Stimulated activated naive B cell treated with anti-CD40 and anti-IgM and Interleukin-4, amounts not matched to agents 10 μg/mL and 1 μg/mL and 100 μg/mL, for 72 hours (primary cell): ENCODE data around the gene TNPO1.

ENCODE experiments used
- ATAC-seq, 2 donors: fragments of 150-1000 bp; cut with Tn5 transposase; replicated peaks; 2 replicates each; pipeline ENCODE4 v1.10.0; 2021; ENCODE audit warnings: moderate library complexity in 1 of 2
- DNase-seq: peaks from one replicate; pipeline ENCODE4 v3.0.0; 2021
- H3K27ac Mint-ChIP-seq: one replicate; pipeline ENCODE4 v1.8.0; 2022; ENCODE audit warnings: mild to moderate bottlenecking, mixed read lengths
- H3K27me3 Mint-ChIP-seq, 2 donors: one replicate each; pipeline ENCODE4 v1.8.0; 2022; ENCODE audit warnings: mixed read lengths in 2 of 2
- H3K36me3 Mint-ChIP-seq, 2 donors: one replicate each; pipeline ENCODE4 v1.8.0; 2022; ENCODE audit warnings: mixed read lengths in 2 of 2, mild to moderate bottlenecking in 1 of 2
- H3K4me1 Mint-ChIP-seq, 2 donors: one replicate each; pipeline ENCODE4 v1.8.0; 2022; ENCODE audit warnings: mixed read lengths in 2 of 2, mild to moderate bottlenecking in 1 of 2
- H3K4me3 Mint-ChIP-seq, 2 donors: one replicate each; pipeline ENCODE4 v1.8.0; 2022; ENCODE audit warnings: mild to moderate bottlenecking in 2 of 2, mixed read lengths in 2 of 2, moderate library complexity in 1 of 2
- H3K9me3 Mint-ChIP-seq, 2 donors: one replicate each; pipeline ENCODE4 v1.8.0; 2022; ENCODE audit warnings: mixed read lengths in 2 of 2, mild to moderate bottlenecking in 1 of 2

The TNPO1 gene

GRCh38 chr5:72940082-72940481 is 123.6 kb downstream of the TNPO1 start:
- H3K4me1 Mint-ChIP-seq, result no peaks in the 10 kb centered on the region
- no peak overlapping the region for H3K27ac Mint-ChIP-seq
- no peak overlapping the region for H3K4me3 Mint-ChIP-seq
- no peaks in the 10 kb centered on the region for H3K9me3 Mint-ChIP-seq
- DNase-seq, result no peak
- no peaks in the 10 kb centered on the region for H3K36me3 Mint-ChIP-seq
- ATAC-seq, result no peak
- H3K27me3 Mint-ChIP-seq, result peaks cover 14 to 42% of the 10 kb centered on the region in 2 donors

- H3K27me3 Mint-ChIP-seq, result peaks cover 22 to 37% of the 10 kb centered on the region in 2 donors
- no peak overlapping the region for H3K4me3 Mint-ChIP-seq
- no peaks in the 10 kb centered on the region for H3K4me1 Mint-ChIP-seq
- H3K9me3 Mint-ChIP-seq, result no peaks in the 10 kb centered on the region
- ATAC-seq (no peak), DNase-seq (no peak)
- H3K36me3 Mint-ChIP-seq, result no peaks in the 10 kb centered on the region
- H3K27ac Mint-ChIP-seq, result no peak overlapping the region
These were observed 126.8 kb downstream of the TNPO1 start for GRCh38 chr5:72943307-72943706.

- no peak for DNase-seq
- Mint-ChIP-seq H3K27me3 (peaks cover 24 to 28% of the 10 kb centered on the region in 2 donors), H3K36me3 (no peaks in the 10 kb centered on the region)
These were observed 131.0 kb downstream of the TNPO1 start for GRCh38 chr5:72947498-72947897.

GRCh38 chr5:72949481-72949880 is 133.0 kb downstream of the TNPO1 start:
- H3K27ac Mint-ChIP-seq, result no peak overlapping the region

More at GRCh38 chr5:72947498-72947897, 131.0 kb downstream of the TNPO1 start:
- no peaks in the 10 kb centered on the region for H3K9me3 Mint-ChIP-seq
- no peak for ATAC-seq
- H3K4me3 Mint-ChIP-seq, result no peak overlapping the region
- H3K4me1 Mint-ChIP-seq, result no peaks in the 10 kb centered on the region
- no peak overlapping the region for H3K27ac Mint-ChIP-seq

GRCh38 chr5:72951671-72952468 is 135.4 kb downstream of the TNPO1 start:
- no peak overlapping the region for H3K4me3 Mint-ChIP-seq
- no peak overlapping the region for H3K27ac Mint-ChIP-seq
- ATAC-seq (no peak), DNase-seq (no peak)
- peaks cover 27 to 35% of the 10 kb centered on the region in 2 donors for H3K27me3 Mint-ChIP-seq
- H3K36me3 Mint-ChIP-seq, result peaks cover 0 to 3% of the 10 kb centered on the region in 2 donors
- H3K4me1 Mint-ChIP-seq, result peaks cover 8 to 18% of the 10 kb centered on the region in 2 donors
- no peaks in the 10 kb centered on the region for H3K9me3 Mint-ChIP-seq

More at GRCh38 chr5:72949481-72949880, 133.0 kb downstream of the TNPO1 start:
- H3K4me1 Mint-ChIP-seq, result peaks cover 2 to 4% of the 10 kb centered on the region in 2 donors
- ATAC-seq (no peak), DNase-seq (no peak)
- no peaks in the 10 kb centered on the region for H3K9me3 Mint-ChIP-seq
- peaks cover 28 to 35% of the 10 kb centered on the region in 2 donors for H3K27me3 Mint-ChIP-seq
- no peaks in the 10 kb centered on the region for H3K36me3 Mint-ChIP-seq
- H3K4me3 Mint-ChIP-seq, result no peak overlapping the region

- peaks cover 0 to 3% of the 10 kb centered on the region in 2 donors for H3K36me3 Mint-ChIP-seq
- DNase-seq (no peak), ATAC-seq (no peak)
- no peak overlapping the region for H3K27ac Mint-ChIP-seq
- H3K4me3 Mint-ChIP-seq, result peak overlapping the region in 1 of 2 donors; percentile 22
- no peaks in the 10 kb centered on the region for H3K9me3 Mint-ChIP-seq
- H3K27me3 Mint-ChIP-seq, result peaks cover 9 to 31% of the 10 kb centered on the region in 2 donors
- peaks cover 11 to 25% of the 10 kb centered on the region in 2 donors for H3K4me1 Mint-ChIP-seq
These were observed 137.9 kb downstream of the TNPO1 start for GRCh38 chr5:72954389-72954788.

GRCh38 chr5:72955143-72955767 is 138.8 kb downstream of the TNPO1 start:
- no peaks in the 10 kb centered on the region for H3K9me3 Mint-ChIP-seq
- H3K27ac Mint-ChIP-seq, result peak overlapping the region; percentile 92
- peaks cover 11 to 25% of the 10 kb centered on the region in 2 donors for H3K4me1 Mint-ChIP-seq
- peaks cover 0 to 3% of the 10 kb centered on the region in 2 donors for H3K36me3 Mint-ChIP-seq
- H3K27me3 Mint-ChIP-seq, result peaks cover 5 to 22% of the 10 kb centered on the region in 2 donors
- H3K4me3 Mint-ChIP-seq, result peak overlapping the region; percentile 91 to 96
- ATAC-seq, result peak; percentile 50 to 57
- DNase-seq, result no peak

- DNase-seq (peak; percentile 91), ATAC-seq (peak; percentile 95 to 96)
- peaks cover 11 to 25% of the 10 kb centered on the region in 2 donors for H3K4me1 Mint-ChIP-seq
- H3K36me3 Mint-ChIP-seq, result peaks cover 0 to 3% of the 10 kb centered on the region in 2 donors
- peak within 1 kb of the TSS; percentile 92 for H3K27ac Mint-ChIP-seq
- H3K27me3 Mint-ChIP-seq, result peaks cover 4 to 22% of the 10 kb centered on the region in 2 donors
- H3K4me3 Mint-ChIP-seq, result peak within 1 kb of the TSS; percentile 91 to 96
- H3K9me3 Mint-ChIP-seq, result no peaks in the 10 kb centered on the region
These were observed 139.4 kb downstream of the TNPO1 start, which contains the start of gene FCHO2 for GRCh38 chr5:72955768-72956323. TSS of gene FCHO2 (plus strand) at chr5:72956041. CDS start at chr5:72956097, 56 bp downstream.

- Mint-ChIP-seq H3K9me3 (no peaks in the 10 kb centered on the region), H3K36me3 (peaks cover 0 to 3% of the 10 kb centered on the region in 2 donors), H3K27me3 (peaks cover 4 to 22% of the 10 kb centered on the region in 2 donors), H3K4me1 (peaks cover 11 to 25% of the 10 kb centered on the region in 2 donors), H3K27ac (peak overlapping the region; percentile 1), H3K4me3 (peak overlapping the region; percentile 91 to 96)
- ATAC-seq, result peak; percentile 44 to 50
- peak; percentile 15 for DNase-seq
These were observed 140.1 kb downstream of the TNPO1 start for GRCh38 chr5:72956324-72957140.

GRCh38 chr5:72957337-72957736 is 140.9 kb downstream of the TNPO1 start:
- no peak for DNase-seq
- peaks cover 0 to 4% of the 10 kb centered on the region in 2 donors for H3K36me3 Mint-ChIP-seq
- no peak for ATAC-seq
- H3K27me3 Mint-ChIP-seq, result peaks cover 4 to 22% of the 10 kb centered on the region in 2 donors
- no peaks in the 10 kb centered on the region for H3K9me3 Mint-ChIP-seq
- H3K4me1 Mint-ChIP-seq, result peaks cover 11 to 25% of the 10 kb centered on the region in 2 donors
- H3K27ac Mint-ChIP-seq, result no peak overlapping the region
- H3K4me3 Mint-ChIP-seq, result peak overlapping the region in 1 of 2 donors; percentile 82

- Mint-ChIP-seq H3K27ac (no peak overlapping the region), H3K36me3 (peaks cover 0 to 5% of the 10 kb centered on the region in 2 donors), H3K27me3 (peaks cover under 1 to 15% of the 10 kb centered on the region in 2 donors), H3K9me3 (no peaks in the 10 kb centered on the region), H3K4me1 (peaks cover 8 to 22% of the 10 kb centered on the region in 2 donors), H3K4me3 (no peak overlapping the region)
- DNase-seq (no peak), ATAC-seq (no peak)
These were observed 142.8 kb downstream of the TNPO1 start for GRCh38 chr5:72959257-72959656.
